ENCODE measurements around the gene MRC1. TPM values are rescaled to one million over a fixed set of nuclear protein-coding genes. Genes with fewer than 3 reads are reported as not detected.

Gene MRC1
- total RNA-seq, 1 donor from 2014 or later: not detected

DNA sequence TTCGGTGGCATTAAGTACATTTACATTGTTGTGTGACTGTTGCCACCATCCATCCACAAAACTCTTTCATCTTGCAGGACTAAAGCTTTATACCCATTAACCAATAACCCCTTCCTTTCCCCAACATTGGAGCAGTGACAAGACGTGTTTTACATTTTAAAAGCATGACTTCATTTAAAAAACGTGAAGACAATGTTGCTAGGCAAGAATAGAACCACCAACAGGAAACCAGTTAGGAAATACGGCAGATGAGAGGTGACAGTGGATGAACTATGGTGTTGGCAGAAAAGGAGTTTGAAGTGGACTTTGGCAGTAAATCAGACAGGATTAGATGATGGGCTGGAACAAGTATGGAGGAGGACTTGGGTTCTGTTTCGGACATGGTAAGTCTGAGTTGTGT lies 40.2 kb upstream of the MRC1 start:
- TF ChIP-seq, protein P1, sequence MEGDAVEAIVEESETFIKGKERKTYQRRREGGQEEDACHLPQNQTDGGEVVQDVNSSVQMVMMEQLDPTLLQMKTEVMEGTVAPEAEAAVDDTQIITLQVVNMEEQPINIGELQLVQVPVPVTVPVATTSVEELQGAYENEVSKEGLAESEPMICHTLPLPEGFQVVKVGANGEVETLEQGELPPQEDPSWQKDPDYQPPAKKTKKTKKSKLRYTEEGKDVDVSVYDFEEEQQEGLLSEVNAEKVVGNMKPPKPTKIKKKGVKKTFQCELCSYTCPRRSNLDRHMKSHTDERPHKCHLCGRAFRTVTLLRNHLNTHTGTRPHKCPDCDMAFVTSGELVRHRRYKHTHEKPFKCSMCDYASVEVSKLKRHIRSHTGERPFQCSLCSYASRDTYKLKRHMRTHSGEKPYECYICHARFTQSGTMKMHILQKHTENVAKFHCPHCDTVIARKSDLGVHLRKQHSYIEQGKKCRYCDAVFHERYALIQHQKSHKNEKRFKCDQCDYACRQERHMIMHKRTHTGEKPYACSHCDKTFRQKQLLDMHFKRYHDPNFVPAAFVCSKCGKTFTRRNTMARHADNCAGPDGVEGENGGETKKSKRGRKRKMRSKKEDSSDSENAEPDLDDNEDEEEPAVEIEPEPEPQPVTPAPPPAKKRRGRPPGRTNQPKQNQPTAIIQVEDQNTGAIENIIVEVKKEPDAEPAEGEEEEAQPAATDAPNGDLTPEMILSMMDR (IDR thresholded peaks at IDR 0.05; ENCODE audit: unreplicated experiment): no peak
- DNase-seq (ENCODE audit: low spot score, unreplicated experiment): no peak
- H3K4me3 Mint-ChIP-seq (ENCODE audit: low read depth): no peak overlapping the region
- H3K27me3 Mint-ChIP-seq: peaks cover 37% of the 10 kb centered on the region
- H3K9me3 Mint-ChIP-seq (ENCODE audit: low read depth): peaks cover 5% of the 10 kb centered on the region
- no peak overlapping the region for H3K27ac Mint-ChIP-seq
- no peaks in the 10 kb centered on the region for H3K4me1 Mint-ChIP-seq (ENCODE audit: low read depth)
- no peaks in the 10 kb centered on the region for H3K36me3 Mint-ChIP-seq (ENCODE audit: insufficient read depth)

DNA sequence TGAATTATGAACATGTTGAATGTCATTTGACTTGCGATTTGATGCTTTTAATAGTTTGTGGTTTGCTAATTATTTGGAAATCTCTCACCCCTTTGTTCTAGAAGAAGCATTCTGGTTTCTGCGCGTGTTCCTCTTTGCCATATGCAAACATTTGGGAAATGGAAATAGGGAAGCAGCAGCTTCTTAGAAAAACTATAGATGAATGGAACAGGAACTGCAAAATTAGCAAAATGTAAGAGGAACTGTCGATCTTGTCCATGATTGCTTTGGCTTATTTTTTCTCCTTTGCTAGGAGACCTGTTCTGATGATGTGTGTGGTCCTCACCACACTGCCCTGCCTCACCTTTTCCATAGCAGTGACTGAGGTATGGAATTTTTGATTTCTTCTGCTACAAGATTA lies 38.1 kb upstream of the MRC1 start:
- H3K4me1 Mint-ChIP-seq (ENCODE audit: low read depth): no peaks in the 10 kb centered on the region
- no peak overlapping the region for H3K4me3 Mint-ChIP-seq (ENCODE audit: low read depth)
- no peaks in the 10 kb centered on the region for H3K36me3 Mint-ChIP-seq (ENCODE audit: insufficient read depth)
- TF ChIP-seq, protein P1 (IDR thresholded peaks at IDR 0.05; ENCODE audit: unreplicated experiment): no peak
- peaks cover 4% of the 10 kb centered on the region for H3K9me3 Mint-ChIP-seq (ENCODE audit: low read depth)
- no peak for DNase-seq (ENCODE audit: low spot score, unreplicated experiment)
- H3K27me3 Mint-ChIP-seq: peaks cover 27% of the 10 kb centered on the region
- H3K27ac Mint-ChIP-seq: no peak overlapping the region

DNA sequence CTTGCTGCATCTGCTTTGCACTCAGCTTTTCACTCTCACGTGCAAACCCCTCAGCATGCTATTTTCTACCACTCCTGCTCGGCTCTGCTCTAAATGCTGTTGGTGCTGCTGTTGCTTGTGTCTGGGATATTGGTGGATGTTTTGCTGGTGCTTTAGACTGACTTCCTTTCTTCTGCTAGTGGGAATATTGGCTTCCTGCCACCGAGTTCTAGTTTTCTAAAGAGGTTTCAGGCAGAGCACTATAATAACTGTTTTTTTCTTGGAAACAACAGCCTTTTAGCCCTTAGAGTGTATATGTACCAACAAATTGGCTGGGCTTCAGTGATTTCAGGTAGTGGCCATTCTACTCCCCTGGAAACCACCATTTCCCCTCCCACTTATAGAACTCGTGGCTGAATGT lies 29.4 kb upstream of the MRC1 start:
- H3K4me3 Mint-ChIP-seq (ENCODE audit: low read depth): no peak overlapping the region
- no peaks in the 10 kb centered on the region for H3K4me1 Mint-ChIP-seq (ENCODE audit: low read depth)
- H3K27me3 Mint-ChIP-seq: peaks cover 48% of the 10 kb centered on the region
- H3K36me3 Mint-ChIP-seq (ENCODE audit: insufficient read depth): no peaks in the 10 kb centered on the region
- H3K9me3 Mint-ChIP-seq (ENCODE audit: low read depth): no peaks in the 10 kb centered on the region
- TF ChIP-seq, protein P1 (IDR thresholded peaks at IDR 0.05; ENCODE audit: unreplicated experiment): no peak
- no peak for DNase-seq (ENCODE audit: low spot score, unreplicated experiment)
- no peak overlapping the region for H3K27ac Mint-ChIP-seq

DNA sequence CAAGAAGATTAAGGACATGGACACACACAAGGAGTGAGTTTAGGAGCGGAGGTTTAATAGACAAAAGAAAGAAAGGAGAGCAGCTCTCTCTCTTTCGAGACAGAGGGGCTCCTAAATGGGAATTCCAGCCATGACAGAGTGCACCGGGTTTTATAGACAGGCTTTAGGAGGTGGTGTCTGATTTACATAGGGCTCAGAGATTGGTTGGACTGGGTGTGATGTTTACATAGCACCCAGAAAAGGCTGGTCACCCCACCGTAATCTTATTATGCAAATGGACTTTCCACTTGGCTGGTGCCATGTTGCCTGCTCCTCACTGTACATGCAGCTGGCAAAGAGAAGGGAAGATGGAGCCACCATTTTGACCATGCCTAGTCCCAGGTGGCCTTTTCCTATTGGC lies 28.4 kb upstream of the MRC1 start:
- no peak overlapping the region for H3K27ac Mint-ChIP-seq
- H3K9me3 Mint-ChIP-seq (ENCODE audit: low read depth): no peaks in the 10 kb centered on the region
- H3K36me3 Mint-ChIP-seq (ENCODE audit: insufficient read depth): no peaks in the 10 kb centered on the region
- TF ChIP-seq, protein P1 (IDR thresholded peaks at IDR 0.05; ENCODE audit: unreplicated experiment): no peak
- DNase-seq (ENCODE audit: low spot score, unreplicated experiment): no peak
- no peak overlapping the region for H3K4me3 Mint-ChIP-seq (ENCODE audit: low read depth)
- H3K4me1 Mint-ChIP-seq (ENCODE audit: low read depth): no peaks in the 10 kb centered on the region
- peaks cover 56% of the 10 kb centered on the region for H3K27me3 Mint-ChIP-seq

DNA sequence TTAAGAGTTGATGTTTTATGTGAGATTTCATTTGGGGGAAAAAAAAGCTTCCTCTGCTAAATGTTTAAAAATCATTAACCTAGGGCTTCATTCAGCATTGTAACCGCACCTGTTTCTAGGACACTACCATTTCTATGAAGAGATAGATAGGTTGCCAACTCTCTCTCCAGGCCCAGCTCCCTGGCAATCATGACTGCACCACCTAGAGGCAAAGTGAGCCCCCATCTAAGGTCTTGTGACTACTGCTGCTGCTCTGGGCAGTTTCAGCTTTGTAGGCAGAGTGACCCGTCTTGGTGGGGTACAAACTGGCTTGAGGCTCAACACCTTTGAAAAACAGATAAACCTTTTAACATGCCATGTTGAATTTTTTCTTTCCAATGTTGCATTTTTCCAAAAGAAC lies 27.3 kb upstream of the MRC1 start:
- Mint-ChIP-seq H3K27ac (no peak overlapping the region), H3K4me1 (ENCODE audit: low read depth) (no peaks in the 10 kb centered on the region), H3K27me3 (peaks cover 66% of the 10 kb centered on the region), H3K36me3 (ENCODE audit: insufficient read depth) (no peaks in the 10 kb centered on the region), H3K4me3 (ENCODE audit: low read depth) (no peak overlapping the region), H3K9me3 (ENCODE audit: low read depth) (no peaks in the 10 kb centered on the region)
- no peak for DNase-seq (ENCODE audit: low spot score, unreplicated experiment)
- TF ChIP-seq, protein P1 (IDR thresholded peaks at IDR 0.05; ENCODE audit: unreplicated experiment): no peak
